HG02885 (cell line): ENCODE data around the gene ANG.

Experiments
- ATAC-seq: cut with Tn5 transposase; IDR thresholded peaks from one replicate; pipeline ENCODE4 v1.9.1; 2021; ENCODE audit warnings: mild to moderate bottlenecking; ENCODE audit not compliant: unreplicated experiment, poor library complexity

ANG gene

DNA sequence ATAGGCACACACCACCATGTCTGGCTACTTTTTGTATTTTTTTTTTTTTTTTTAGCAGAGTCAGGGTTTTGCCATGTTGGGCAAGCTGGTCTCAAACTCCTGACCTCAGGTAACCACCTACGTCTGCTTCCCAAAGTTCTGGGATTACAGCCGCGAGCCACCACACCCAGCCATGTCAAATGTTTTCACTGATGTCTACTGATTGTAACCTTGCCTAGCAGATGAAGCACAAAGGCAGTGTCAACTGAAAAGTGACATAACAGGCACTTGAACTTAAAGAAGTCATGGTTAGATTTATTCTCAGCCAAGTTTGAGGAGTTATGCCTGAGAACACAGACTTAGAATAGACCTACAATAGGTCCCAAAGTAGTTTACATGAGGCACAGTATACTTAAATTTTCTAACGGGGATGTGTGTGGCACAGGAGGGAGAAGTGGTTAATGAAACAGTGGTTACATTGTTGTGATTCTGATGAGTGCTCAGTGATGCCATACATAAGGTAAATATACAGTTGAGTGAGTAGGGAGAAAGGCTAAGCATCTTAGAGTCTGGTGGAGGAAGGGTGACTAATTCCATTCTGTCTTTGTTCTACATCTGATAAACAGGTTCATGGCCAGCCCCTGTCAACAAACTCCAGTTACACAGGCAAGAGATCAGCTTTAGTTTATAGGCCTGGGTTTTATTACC lies 16.8 kb upstream of the ANG start:
- no peak for ATAC-seq

- peak; percentile 62 for ATAC-seq
Observed at GRCh38 chr14:20675669-20676068, 12.9 kb upstream of the ANG start.

DNA sequence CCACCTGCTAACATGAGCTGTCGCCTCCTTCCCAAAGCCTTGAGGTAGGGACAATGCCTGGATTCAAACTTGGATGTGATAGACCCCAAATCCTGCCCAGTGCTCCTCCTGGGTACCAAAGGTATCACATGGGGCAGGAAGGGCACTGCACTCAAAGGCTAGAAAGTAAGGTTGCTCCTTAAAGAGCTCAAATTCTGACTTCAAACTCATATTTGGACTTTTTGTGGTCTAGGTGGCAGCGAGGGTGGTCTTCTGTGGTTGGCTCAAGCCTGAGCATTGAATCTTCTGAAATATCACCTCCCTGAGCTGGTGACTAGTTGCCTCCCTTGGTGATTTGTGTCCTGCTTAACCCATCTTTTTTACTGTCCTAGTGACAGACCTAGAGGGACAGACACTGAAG lies 12.5 kb upstream of the ANG start:
- ATAC-seq, result no peak

DNA sequence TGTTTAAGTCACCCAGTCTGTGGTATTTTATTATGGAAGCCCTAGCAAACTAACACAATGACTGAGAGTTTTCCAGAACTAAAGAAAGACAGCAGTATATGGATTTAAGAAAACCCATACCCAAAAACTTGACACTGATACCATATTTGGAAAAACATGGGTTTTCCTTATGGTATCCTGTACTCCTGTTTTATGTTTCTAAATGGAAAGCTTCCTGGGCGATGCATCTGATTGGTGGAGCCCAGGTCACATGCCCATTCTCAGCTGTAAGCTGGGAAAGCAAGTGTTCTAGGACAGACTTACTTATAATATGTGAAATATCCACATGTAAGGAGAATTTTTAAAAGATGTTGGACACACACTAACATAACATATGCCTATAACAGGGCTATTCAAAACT lies 8.7 kb upstream of the ANG start:
- ATAC-seq, result no peak

DNA sequence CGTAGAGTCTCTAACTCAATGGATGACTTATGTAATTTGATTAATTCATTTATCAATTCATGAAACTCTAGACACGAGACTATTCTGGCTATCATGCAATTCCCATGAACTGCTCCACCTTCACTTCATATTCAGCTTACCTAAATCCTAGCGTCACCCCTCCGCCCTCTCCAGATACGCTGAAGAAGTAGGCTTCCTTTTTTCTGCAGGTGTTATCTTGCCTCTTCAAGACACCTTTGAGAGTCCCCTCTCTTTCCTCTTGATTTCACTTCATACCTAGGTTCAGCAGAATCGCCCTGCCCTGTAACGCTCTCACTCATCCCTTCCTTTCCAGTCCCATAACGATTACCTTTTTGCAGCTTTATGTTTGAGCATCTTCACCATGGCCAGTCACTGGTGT lies 8.2 kb upstream of the ANG start:
- ATAC-seq, result no peak

- peak; percentile 26 for ATAC-seq
Observed at GRCh38 chr14:20680843-20681347, 7.7 kb upstream of the ANG start.

GRCh38 chr14:20681348-20682126 lies 7.0 kb upstream of the ANG start:
- peak; percentile 30 for ATAC-seq

- no peak for ATAC-seq
Observed at GRCh38 chr14:20682127-20682434, 6.5 kb upstream of the ANG start.

DNA sequence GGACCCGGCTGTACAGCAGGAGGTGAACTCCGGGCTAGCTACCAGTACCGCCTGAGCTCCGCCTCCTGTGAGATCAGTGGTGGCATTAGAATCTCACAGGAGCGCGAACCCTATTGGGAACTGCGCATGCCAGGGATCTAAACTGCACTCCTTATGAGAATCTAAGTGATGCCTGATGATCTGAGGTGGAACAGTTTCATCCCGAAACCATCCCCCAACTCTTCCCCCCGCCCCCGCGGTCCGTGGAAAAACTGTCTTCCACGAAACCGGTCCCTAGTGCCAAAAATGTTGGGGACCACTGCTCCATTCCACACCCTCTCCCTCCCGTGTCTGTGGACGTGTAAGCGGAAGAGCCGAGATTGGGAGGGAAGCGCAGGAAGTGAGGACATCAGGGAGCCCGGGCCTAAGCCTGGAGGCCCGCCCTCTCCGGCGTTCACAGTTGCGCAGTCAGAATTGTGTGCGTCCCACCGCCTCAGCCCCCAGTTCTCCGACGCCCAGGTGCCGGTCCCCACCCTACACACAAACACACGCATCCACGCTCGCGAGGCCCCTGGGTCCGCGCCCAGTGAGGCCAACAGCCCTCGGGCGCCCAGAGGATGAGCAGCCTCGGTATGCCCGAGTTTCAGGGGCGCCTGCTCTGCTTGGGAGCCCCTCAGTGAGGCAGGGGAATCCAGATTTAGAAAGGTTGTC lies 6.0 kb upstream of the ANG start:
- peak; percentile 59 for ATAC-seq

DNA sequence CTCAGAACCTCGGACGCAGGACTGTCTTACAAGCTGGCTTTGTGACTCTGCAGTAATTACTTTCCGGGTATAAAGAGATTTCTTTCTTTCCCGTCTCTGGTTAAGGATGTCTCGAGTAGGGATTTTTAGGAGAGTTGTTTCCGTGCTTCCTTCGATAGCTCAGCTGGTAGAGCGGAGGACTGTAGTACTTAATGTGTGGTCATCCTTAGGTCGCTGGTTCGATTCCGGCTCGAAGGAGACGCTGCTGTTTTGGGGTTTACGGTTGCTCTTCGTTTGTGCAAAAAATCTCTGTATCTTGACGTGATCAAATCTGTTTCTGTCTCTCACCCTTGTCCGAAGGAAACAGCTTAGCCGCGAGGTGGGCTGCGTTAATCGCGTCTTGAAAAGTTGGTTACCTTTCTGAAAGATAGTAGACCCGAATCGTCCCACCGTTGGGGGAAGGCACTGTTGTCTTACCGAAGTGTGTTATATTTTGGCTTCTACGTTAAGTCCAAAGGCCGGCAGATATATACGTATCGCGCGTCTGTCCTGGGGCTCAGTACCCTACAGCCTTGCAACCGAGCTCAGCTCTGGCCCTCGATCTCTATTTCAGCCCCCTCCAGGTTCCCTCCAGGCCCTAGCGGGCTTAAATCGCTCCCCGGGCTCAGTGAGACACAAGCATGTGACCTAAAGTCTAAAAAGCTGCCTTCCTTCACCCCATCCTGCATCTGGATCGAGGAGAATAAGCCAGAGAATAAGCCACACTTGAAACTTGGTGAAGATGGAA lies 5.3 kb upstream of the ANG start:
- peak; percentile 28 for ATAC-seq

DNA sequence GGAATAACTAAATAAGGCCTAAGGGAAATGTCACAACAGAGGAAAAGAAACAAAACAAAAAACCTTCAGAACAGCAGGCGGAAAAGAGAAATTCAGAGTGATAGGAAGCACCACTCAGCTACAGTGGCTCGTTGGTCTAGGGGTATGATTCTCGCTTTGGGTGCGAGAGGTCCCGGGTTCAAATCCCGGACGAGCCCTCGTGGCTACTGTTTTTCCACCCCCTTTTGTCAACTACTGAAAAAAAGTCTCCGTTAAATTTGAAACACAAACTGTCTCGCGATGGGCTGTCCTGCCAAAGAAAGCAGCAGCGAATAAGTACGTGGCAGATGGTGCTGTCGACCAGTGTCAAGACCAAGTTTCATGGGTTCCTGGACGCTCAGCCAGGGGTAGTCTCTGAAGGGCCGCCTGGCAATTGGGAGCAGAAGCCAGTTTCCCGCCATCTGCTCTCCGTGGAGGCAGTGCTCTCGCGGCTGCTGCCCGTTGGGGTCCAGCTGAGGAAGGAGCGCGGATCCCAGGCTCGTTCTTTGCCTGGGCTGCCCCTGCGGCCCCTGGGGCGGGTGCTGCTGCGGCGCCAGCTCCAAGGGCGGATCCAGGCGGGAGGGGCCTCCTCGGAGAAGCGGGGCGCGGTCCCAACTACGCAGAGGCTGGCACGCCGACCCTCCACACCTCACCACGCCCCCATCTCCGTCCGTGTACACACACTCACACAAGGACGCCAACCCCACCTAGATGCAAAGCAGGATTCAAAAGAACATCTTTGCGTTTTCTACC lies 4.5 kb upstream of the ANG start, which contains the start of gene RNASE4:
TSS of gene RNASE4 (plus strand) at position 670 of the 771 bp plus-strand sequence. CDS start 14,812 bp downstream, outside the sequence.
- peak; percentile 29 for ATAC-seq

DNA sequence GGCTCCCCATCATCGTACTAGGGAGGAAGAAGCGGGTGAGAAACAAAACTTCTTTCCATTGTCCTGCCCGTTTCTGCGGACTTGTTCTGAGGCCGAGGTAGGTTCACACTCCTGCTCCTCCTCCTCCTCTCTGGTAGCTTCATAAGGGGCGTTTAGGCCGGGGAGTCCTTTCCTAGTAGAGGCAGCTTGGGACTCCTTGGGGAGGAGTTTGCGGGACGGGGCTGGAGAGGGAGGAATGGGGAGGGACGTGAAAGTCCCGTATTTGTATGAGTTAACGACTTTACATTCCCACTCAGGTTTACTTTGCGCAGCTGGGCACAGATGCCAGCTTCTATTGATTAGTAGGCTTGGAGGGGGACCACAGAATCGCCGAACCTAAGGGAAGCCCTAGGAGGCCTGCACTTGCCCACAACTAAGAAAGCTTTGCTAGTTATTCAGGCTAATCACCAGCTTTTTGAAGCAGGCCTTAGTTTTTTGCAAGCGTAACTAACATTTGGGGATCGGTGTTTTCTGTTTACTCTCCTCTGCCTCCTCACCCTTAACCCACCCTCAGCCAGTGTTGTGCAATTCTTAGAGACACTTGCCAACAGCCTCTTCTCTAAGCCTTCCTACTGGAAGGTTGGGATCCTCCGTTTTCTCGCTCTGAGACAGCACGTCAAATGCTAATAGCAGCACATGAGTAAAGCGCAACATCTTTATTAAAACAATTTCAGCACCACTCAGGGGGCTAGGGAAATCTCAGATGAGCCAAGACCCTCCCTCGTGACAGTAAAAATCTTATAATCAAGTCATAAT lies 3.7 kb upstream of the ANG start:
- ATAC-seq, result no peak

DNA sequence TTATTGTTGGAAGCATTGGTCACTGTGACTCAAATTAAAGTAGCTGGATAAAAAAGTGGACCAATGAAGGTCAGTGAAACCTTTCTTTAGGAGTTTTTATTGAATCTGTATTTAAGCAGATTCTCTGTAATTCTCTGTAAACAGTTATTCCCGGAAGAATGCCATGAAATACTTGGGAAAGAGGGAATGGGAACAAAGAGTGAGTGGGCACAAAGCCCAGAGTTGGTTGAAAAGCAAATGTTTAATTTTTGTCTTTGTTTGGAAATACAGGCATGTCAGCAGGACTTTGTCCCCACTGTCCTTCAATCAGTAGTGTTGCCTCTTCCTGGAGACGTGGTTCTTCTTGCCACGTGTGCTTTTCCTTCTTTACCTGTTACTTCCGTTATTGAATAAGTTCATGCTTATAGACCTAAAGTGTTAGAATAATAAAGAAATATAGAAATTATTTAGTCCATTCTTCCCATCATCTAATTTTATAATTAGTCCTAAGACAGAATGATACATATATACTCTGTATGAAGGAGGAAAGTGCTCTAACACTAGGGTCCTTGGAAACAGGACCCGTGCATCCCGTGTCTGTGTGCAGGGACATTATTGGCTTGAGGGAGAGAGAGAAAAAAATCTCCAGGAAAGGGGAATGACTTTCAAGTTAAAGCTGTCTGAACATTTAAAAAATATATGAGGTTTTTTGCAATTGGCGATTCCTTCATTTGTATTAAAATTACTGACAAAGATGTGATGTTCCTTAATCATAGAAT lies 2.0 kb upstream of the ANG start:
- ATAC-seq, result no peak

DNA sequence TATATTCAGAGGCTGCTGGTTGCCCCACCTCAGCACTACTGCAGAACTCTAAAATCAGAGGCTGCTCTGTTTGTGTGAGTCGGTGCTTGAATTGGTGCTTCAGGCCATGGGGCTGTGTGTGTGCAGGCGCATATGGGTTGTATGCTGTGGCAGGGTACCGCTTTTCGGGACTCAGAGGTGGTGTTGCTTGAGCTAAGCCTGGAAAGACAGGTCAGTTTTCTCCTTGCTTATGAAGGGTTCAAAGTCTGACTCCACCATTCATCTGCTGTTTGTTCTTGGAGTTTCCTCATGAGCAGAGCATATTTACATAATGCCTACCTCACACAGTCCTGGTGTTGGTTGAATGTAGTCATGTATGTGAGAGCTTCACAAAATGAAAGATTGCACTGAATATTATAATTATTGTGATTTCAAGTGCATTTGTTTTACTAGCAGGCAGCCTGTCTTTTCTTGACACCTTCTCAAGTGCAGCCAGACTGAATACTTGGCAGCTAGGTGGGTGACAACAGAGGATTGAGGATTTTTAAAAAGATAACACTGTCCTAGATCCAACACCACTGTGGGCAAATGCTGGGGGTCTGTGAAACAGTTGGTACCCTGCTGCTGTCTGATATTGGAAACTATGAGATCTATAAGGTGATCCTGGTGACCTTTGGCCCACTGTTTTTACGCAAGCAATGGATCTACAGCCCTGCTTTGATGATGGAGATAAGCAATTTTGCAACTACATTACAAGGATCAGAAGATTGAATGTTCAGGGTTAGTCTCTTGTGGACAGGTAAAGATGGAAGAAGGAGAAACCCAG lies 1.0 kb upstream of the ANG start:
- ATAC-seq, result no peak

DNA sequence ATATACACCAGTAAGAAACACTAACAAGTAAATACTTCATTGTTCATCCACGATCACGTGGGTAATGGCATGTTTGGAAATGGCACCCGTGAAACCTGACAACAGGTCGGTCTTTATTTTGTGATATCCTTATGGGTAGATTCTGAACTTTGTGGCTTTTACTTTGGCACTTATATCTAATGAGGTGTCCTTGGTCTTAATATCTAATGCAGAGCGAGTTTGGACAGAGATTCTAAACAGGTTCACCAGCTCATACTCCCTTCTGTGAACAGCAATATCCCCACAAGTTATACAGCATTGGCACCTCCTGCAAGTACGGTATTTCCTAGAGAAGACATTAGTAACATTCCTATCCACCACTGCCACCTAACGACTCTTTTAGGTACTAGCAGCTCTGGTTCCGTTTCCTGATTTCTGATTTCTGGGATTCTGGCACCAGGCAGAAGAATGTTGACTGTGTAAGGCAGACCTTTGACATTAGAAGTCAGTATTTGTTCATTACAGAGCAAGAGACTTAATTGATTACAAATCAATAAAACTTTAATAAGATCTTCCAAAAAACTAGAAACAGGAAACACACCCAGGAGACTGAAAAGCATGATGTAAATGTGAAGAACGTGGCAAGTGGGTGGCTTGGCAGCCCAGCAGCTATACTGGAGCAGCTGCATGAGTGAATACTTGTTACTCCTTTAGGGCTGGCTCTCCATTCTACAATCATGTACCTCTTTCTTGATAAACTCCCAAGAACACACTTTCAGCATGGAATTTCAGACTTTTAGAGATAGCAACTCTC lies 2.5 kb downstream of the ANG start:
- peak; percentile 91 for ATAC-seq

DNA sequence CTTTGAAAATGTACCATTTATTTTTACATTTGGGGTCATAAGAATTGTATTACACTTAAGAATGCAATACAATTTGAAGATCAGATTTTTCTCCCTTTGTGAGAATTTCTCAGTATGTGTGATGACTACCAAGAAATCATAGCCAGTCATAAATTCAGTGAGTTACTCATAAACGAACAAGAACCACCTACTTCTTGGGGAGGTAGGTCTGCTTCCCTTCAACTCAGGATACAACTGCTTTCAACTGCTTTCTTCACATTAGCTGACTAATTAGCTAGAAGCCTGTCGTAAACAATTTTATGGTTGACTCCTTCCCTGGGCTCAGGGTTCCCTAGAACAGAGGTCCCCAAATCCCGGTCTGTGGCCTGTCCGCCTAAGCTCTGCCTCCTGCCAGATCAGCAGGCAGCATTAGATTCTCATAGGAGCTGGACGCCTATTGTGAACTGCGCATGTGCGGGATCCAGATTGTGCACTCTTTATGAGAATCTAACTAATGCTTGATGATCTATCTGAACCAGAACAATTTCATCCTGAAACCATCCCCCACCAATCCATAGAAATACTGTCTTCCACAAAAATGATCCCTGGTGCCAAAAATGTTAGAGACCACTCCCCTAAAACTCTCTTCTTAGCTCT lies 3.7 kb downstream of the ANG start:
- no peak for ATAC-seq
